ENCODE data around the gene CD109.
A peak's percentile ranks its signal among the peaks of the same experiment; 100 is the strongest.

The CD109 gene

GRCh38 chr6:73727114-73727513 lies 31.1 kb downstream of the CD109 start:
- no peak for DNase-seq (ENCODE audit: low spot score)

DNA sequence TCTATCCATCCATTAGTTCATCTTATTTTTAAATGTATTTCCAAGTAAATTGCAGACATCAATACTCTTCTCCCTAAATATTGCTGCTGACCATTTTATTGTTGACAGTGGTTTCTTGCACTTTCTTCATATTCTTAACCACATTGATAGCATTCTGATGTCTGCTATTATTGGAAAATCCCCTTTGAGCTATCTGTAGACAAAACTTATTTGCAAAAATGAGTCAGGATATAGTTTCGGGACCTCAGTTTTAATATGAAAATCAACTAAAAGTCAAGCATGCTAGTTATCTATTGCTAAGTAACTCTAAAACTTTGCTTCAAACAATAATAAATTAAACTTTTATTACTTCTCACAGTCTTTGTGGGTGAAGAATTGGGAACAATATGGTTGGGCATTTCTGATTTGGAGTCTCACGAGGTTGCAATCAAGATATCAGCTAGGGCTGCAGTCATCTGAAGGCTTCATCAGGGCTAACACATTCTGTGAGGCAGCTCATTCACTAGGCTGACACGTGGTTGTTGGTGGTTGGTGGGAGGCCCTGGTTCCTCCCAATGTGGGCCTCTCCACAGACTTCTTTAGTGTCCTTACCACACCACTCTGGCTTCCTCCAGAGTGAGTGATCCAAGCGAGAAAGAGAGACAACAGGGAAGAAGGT lies 32.7 kb downstream of the CD109 start:
- no peak for DNase-seq (ENCODE audit: low spot score)

DNA sequence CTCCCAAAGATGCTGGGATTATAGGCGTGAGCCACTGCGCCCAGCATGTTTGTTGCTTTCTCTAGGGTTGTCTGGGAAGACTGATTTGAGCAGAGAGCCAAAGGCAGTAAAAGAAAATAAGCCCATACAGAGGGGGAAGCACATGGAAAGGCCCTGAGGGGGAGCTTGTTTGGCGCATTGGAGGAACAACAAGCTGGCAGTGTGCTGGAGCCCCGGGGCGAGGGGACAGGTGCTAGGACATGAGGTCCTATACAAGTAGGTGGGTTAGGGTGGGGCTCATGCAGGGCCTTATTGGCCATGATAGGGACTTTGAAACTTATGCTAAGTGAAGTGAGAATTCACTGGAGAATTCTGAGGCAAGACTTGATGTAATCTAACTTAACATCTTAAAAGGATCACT lies 35.3 kb downstream of the CD109 start:
- no peak for DNase-seq (ENCODE audit: low spot score)

DNA sequence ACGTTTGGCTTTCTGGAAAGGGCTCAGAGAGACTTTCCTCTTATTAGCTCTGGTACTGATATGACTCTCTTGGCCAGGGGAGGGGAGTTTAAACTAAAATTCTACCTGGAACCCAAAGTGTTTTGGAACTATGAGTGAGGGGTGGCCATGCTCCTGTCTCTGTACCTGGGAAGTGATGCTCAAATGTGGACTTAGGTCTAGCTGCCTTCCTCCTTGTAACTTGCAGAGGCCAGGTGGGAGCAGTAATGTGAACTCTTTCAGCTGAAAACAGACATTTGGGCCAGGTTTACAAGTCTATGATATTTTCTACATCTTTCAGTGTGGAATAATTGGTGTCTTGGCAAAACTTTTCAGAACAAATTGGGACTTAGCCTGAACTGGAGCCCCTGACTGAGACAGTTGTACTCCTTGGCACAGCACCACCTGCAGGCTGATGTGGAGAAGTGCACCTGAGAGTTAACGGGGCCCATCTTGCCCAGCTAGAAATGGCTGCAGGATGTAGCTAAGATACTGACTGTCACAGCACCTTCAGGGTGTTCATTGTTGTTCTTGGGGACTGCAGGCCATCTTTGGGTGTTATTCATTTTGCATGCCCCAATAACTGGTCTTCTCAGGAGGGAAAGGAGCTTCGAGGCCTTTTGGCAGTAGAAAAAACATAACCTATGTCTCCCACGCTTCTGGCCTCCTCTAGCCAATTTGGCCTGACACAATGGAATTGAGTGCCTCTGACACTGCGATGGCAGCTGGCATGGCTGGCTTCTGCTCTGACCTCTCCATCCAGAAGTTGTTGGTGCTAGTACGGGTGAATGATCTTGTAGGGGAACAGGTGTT lies 37.1 kb downstream of the CD109 start:
- DNase-seq (ENCODE audit: low spot score) = peak; percentile 55

DNA sequence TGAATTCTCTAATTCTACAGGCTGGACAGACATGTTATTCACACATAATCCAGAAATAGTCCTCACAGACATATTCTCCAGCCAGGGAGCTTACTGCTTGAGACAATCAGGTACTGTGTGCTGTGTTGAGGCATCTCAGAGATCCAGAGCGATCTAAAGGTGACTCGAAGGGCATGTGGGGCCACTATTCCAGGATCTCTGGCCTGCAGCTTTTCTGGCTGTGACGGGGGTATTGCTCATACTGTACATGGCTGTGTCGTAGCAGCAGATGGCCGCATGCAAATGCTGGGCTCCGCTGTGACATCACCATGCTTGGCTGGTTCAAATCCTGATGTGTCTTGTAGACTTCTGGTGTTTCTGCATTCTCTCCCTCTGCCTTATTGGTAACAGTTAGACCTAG lies 37.8 kb downstream of the CD109 start:
- DNase-seq (ENCODE audit: low spot score) = no peak

- DNase-seq (ENCODE audit: low spot score) = no peak
Observed at GRCh38 chr6:73734832-73735453, 38.9 kb downstream of the CD109 start.

GRCh38 chr6:73738367-73739028 lies 42.5 kb downstream of the CD109 start:
- DNase-seq (ENCODE audit: low spot score) = no peak

DNA sequence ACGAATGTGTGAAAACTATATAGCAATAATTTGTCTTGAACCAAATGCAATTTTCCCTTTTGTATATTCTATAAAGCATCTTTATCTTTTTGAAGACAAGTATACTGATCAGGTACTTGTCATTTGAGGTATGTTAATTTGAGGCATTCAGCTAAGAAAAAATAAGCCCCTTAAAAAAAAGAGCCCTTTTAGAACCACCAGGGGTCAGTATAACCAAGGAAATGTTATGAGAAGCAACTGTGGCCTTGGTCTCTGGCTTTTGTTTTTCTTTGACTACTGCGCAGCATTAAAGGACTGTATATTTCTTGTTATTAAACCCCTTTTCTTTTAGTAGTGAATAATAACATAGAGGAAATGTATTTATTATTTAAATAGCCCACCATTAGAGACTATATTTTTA lies 43.1 kb downstream of the CD109 start:
- peak; percentile 20 for DNase-seq (ENCODE audit: low spot score)

- DNase-seq (ENCODE audit: low spot score) = no peak
Observed at GRCh38 chr6:73742433-73742832, 46.4 kb downstream of the CD109 start.

- DNase-seq (ENCODE audit: low spot score) = no peak
Observed at GRCh38 chr6:73743081-73743480, 47.1 kb downstream of the CD109 start.

DNA sequence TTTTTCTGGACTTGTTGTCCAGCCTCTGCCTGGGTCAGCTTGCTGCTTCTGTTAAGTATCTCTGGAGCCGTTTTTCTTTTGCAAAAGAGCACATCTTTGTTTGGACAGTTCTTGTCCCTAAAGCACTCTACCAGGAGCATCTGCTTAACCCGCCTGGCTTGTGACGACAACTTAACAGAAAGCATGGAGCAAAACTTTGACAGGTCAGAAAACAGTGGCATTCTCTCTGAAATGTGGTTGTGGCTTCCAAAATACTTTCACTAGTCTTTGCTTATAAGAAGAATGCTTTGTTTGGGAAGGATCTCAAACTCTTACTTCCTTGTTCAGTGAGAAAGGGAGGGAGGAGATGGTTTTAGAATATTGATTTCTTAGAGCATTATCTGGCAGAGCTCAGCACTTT lies 47.6 kb downstream of the CD109 start:
- DNase-seq (ENCODE audit: low spot score) = no peak

DNA sequence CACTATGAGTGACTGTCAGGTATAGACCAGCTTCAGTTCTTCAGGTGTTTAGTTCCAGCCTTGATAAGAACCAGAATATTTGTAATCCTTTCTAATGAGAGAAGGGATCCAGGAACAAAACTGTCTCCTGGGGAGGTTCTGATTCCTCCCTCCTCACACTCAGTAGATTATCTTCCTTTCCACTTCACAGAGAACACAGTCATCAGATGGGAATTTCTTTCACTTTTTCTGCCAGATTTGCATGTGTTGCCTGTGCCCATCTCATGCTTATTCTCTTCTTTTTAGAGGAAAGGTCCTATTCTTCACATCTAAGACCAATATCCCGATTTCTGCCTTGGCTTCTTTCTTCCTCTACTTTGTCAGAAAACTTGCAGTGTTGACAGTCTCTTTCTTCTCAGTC lies 50.8 kb downstream of the CD109 start:
- no peak for DNase-seq (ENCODE audit: low spot score)

DNA sequence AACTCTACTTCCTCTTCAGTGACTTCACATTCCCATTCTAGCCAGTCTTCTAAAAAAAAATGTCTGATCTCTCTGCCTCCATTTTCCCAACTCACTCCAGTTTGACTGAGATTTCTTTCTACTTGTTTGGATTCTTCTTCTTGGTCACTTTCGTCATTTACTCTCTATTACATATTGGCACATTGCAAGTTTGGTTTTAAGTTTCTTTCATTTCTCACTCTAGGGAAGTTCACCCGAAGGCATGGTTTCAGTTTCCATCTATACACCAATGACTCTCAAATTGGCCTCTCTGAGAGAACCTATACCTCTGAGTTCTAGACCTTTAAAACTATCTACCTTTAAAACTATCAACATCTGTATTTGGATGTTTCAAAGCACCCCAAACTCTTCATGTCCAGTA lies 51.3 kb downstream of the CD109 start:
- DNase-seq (ENCODE audit: low spot score) = no peak

GRCh38 chr6:73752943-73753342 lies 56.9 kb downstream of the CD109 start:
- no peak for DNase-seq (ENCODE audit: low spot score)

GRCh38 chr6:73766040-73766439 lies 70.0 kb downstream of the CD109 start:
- DNase-seq (ENCODE audit: low spot score) = no peak

- DNase-seq (ENCODE audit: low spot score) = no peak
Observed at GRCh38 chr6:73768558-73768957, 72.6 kb downstream of the CD109 start.

GRCh38 chr6:73769976-73770375 lies 74.0 kb downstream of the CD109 start:
- no peak for DNase-seq (ENCODE audit: low spot score)

DNA sequence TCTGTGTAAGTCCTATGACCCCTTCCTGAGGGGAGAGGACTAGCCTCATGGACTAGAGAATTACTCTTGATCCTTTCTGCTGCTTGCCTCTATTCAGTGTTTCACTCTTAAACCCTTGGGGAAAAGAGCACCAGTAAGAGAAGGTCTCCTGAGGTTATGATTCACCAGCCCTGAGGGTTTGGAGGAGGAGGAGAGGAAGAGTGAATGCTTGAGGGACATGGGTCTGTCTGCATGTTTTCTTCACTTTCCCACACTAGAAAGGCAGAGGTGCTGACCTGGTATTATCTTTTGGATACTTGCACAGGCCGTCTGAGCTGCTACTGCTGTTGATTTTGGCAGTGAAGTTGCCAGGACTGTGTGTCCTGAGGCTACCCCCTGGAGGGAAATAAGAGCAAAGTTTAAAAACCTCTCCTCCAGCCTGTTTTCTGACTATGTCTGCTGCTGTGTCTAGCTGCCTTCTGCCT lies 78.3 kb downstream of the CD109 start:
- no peak for DNase-seq (ENCODE audit: low spot score)

DNA sequence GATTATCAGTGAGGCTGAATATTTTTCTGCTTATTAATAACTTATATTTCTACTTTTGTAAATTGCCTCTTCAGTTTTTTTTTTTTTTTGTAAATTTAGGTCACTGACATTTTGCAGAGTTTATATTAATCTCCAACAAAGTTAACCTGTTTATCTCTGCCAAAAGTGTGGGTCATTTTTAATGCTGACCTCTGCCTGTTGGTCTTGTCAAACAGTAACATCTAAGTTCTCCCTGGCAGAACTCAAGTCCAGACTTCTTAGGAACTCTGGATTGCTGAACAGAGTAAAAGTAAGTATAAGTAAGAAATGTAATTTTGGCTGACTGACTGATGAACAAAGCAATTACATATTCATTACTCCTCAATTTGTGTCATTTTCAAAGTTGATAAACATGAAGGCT lies 83.9 kb downstream of the CD109 start:
- DNase-seq (ENCODE audit: low spot score) = no peak

DNA sequence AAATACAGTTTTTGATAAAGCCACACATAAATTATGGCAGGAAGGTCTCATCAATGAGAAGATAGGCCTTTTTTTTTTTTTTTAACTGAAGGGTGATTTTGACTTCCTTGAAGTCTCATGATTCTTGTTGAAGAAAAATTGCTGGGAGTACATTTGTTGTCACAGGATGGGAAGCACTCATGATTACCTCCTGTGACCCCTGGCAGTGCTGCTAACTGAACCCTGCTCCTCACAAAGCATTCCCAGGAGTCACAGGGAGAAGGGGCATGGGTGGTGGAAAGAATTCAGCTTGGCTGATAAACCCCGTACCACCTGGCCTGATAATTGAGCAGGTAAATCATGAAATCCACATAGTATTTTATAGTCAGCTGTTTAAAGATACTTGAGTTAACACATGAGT lies 86.9 kb downstream of the CD109 start:
- DNase-seq (ENCODE audit: low spot score) = no peak

DNA sequence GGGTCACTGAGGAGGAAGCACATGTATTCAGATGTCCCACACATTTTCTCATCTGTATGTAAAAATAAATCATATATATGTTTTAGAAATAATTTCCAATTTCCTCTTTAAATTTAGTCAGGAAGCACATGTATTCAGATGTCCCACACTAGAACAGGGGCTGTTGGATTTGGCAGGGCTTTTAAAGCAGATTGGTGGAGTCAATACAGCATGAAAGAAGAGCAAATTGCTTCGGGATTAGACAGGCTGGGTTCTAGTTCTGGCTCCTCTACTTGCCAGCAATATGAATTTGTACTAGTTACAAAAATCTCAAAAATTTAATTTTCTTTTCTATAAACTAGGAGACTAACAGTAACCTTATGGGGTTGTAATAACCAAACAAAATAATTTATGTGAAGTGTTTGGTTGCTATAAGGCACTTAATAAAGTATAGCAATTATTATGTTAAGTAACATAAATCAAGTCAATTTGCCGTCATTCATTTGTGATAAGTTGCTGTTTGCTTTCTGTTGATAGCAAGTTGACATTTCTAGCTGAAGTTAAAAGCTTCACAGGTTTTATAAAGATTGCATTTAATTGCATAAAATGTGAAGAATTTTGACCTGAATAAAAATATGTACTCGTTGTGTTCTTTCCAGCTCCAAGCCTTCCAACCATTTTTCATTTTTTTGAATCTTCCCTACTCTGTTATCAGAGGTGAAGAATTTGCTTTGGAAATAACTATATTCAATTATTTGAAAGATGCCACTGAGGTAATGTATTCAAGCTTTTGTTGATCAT lies 88.9 kb downstream of the CD109 start:
- DNase-seq (ENCODE audit: low spot score) = no peak

DNA sequence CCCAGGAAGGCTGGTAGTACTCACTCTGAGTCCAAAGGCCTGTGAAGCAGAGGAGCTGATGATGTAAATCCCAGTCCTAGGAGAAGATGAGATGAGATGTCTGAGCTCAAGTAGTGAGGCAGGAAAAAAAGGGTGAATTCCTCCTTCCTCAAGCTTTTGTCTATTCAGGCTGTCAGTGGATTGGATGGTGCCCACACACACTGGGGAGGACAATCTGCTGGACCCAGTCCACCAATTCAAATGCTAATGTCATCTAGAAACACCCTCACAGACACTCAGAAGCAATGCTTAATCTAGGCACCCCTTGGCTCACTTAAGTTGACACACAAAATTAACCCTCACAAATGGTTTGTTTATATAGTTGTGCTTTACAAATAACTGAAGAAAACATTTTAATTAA lies 94.6 kb downstream of the CD109 start:
- no peak for DNase-seq (ENCODE audit: low spot score)
